Occipital lobe (tissue), 2 donors: ENCODE results near the gene LOXL4. TPM values are rescaled to one million over a fixed set of nuclear protein-coding genes. Genes with fewer than 3 reads are reported as not detected.

Experiments
- DNase-seq: peaks from one replicate; lab custom pipeline; 2025; lab: John Stamatoyannopoulos, UW
- total RNA-seq: library from RNA; depleted of rRNA; stranded (reverse); fragments of >200 nt; gene quantifications from one replicate; pipeline ENCODE4 v1.2.3, GENCODE V29; 2014

LOXL4 gene
- total RNA-seq, 1 donor from 2014 or later, result 0.47 TPM

DNA sequence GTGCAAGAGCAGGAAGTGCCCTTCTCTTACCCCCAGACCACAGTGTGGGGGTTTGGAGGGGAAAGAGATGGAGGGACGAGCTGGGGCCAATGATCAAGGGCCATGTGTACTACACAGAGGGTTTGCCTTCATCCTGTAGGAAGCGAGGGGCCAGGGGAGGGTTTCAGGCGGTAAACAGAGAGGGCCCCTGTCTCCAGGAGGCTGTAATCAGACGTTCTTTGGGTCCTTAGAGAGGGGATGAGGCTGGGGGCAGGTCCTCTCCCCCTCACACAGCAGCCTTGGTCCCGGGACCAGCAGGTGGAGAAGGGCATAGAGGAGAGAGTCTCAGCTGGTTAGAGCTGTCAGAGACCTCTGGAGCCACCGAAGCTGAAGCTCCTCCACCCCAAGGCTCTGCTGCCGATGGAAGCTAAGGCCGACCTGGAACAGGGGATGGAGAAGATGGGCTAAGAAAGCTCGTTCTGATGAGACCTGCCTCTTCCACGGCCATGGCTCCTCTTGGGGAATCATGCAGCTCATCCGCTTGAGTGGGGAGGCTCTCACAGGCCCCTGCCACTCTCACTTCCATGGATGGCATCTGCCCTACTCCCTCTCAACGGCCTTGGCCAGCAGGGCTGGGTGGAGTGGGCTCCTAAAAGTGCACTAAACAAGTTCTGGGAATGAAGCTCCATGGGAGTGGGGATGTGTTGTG is 3.5 kb downstream of the LOXL4 start:
- DNase-seq, result no peak

DNA sequence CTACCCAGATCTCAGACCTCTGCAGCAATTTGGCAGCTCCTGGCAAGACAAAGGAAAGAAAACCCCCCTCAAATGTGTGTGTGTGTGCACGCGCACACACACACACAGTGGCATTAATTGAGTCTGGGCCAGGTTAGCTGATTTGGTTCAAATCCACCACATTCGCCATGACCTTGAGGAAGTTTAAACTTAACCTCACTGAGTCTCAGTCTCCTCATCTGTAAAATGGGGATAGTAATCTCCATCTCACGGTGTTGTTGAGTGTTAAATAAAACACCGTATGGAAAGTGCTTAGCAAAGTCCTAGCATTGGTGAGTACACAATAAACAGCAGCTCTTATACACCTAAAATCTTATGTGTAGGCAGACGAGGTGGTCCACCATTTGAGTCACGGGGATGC is 4.9 kb downstream of the LOXL4 start:
- no peak for DNase-seq

DNA sequence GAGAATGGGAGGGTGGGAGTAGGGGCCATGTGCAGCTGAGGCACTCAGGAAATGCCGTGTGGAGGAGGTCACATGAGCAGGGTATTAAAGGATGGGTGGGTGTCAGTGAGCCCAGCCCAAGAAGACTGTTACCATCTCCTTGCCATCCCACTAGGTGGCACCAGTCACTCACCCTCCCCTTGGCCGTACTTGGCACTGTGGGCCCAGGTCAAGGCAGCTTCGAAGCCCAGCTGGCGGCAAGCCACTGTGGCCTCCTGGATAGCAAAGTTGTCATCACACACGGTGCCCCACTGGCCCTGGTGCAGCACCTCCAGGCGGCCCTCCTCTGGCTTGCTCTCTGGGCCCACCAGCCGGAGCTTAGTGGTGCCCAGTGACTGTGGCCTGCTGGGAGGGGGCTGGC is 5.4 kb downstream of the LOXL4 start:
- no peak for DNase-seq

GRCh38 chr10:98261436-98262277 is 6.3 kb downstream of the LOXL4 start:
- no peak for DNase-seq

GRCh38 chr10:98260752-98261151 is 7.2 kb downstream of the LOXL4 start:
- DNase-seq, result no peak

DNA sequence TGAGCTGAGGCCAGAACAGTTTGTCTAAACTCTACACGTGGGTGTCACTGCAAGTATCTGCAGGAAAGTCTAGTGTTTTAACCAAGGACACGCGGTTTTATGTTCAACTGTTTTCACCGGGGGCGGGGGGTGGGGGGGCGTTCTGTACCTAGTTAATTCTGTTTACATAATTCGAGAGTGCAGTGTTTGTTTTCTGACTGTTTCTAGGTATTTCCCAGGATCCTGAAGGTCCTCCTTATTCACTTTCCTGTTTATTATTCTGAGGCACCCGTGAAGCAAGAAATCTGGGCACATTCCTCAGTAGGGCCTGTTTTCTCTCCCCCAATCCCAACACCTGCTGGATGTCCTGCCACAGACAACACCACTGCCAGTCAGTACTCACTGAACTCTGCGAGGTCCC is 7.6 kb downstream of the LOXL4 start:
- no peak for DNase-seq

DNA sequence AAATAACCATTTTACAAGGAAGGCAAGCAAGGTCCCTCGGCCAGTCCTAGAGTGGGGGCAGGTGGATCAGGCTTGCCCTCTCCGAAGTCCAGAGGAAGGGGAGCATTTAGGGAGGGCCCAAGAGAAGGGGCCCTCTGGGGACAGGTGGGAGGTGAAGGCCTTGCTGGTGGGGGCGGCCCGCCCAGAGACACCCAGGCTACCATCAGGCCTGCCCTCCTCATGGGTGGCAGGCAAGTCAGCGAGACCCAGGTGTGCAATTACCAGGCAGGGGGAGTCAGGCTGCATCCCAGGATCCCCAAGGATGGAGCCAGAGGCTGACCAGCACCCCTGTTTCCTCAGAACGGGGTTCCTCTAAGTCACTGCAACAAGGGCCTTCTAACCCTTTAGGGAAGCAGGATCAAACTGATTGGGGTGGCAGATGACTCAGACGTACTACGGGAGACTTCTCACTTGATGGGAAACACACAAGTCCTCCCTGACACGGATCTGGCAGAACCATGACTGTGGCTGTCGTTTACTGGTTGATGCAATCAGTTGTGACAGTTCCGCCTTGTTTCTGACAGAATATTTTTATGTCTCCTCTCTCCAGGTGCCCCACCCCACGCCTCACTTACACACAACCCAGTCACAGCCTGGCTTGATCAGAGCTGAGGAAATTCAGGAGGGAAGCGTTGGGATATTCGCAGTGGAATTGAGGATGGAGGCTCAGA is 8.2 kb downstream of the LOXL4 start:
- DNase-seq, result no peak

DNA sequence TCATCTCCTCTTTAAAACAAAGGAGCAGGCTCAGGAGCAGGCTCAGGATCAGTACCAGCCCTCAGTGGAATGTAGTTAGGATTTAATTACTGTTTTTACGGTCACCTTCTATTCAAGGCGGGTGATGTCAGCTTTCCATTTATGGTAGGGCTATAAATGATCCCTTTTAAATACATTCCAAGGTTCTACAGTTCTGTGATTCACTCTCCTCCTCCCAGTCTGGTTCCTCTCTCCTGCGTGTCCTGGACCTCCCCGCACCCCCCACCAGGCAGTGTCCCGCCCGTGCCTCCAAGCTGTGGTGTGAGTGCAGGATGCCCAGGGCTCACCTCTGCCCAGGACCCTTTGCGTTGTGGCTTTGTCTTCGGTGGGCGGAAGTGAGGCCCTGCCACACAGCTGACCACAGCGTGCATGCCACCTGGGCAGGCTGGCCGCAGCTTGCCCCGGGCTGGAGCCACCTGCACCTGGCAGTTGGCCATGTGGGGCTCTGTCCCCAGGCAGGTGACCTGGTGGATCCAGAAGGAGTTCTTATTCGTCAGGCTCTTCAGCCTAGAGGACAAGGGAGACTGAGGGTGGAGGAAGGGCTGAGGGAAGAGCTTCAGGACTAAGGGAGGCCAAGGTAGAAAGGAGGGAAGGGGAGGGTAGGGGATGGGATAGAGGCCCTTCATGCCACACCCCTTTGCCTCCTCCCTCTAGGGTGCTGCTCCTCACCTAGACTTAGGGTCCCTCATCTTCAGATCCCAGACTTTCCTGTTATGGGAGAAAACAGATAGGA is 9.1 kb downstream of the LOXL4 start:
- no peak for DNase-seq

- DNase-seq, result no peak
Observed at GRCh38 chr10:98257961-98258360, 10.0 kb downstream of the LOXL4 start.

DNA sequence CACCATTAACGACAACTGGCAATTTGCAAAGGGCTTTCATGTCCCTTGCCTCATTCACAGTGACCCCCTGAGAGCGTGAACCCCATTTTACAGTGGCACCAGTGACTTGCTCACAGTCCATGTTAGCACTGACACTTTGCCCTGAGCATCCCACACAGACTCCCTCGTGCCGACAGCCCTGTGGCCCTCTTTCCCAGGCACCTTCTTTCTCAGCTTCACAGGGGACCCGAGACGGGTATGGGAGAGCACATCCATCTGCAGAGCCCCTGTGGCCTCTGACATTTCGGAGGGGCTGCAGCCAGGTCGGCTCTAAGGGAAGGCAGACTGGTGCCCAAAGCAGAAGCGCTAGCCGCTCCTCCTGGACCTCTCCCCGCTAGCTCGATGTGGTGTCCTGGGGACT is 10.8 kb downstream of the LOXL4 start:
- no peak for DNase-seq

GRCh38 chr10:98256692-98257091 is 11.3 kb downstream of the LOXL4 start:
- DNase-seq, result no peak

GRCh38 chr10:98255146-98255877 is 12.7 kb downstream of the LOXL4 start:
- no peak for DNase-seq

- DNase-seq, result no peak
Observed at GRCh38 chr10:98254234-98254974, 13.6 kb downstream of the LOXL4 start.

DNA sequence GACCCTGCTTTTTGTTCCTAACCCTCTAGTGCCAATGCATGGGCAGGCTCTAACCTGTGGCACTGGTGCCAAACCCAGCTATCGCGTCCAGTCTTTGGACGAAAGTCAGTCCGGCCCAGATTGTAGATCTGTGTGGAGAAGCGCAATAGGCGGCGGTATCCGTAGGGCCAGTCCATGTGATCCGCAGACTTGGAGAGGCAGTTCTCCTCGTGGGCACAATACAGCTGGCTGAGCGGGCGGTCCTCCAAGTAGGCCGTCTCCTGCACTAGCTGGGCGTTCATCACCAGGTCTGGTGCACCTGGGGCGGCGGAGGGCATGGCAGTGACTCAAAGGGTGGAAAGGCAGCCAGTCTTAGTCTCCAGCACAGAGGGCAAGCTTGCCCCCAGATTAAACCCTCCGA is 14.5 kb downstream of the LOXL4 start:
- no peak for DNase-seq

DNA sequence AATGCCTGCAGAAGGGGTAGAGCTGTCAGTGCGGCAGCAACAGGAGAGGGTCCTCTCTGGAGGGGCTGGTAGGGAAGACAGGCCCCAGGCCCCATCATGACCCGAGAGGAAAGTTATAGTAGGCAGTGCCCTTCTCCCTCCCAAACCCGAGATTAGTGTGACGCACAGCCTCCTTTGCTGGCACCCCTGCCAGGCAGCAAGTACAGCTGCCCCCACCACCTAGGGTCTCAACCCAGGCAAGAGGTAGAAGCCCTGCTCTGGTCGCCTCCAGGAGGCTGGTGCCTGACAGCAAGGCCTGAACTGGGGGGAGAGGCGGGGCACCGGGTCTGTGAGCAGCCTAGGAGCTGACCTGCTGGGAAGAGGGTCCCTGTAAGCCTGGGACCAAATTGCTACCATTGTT is 15.5 kb downstream of the LOXL4 start:
- no peak for DNase-seq

GRCh38 chr10:98251399-98251798 is 16.6 kb downstream of the LOXL4 start:
- no peak for DNase-seq

DNA sequence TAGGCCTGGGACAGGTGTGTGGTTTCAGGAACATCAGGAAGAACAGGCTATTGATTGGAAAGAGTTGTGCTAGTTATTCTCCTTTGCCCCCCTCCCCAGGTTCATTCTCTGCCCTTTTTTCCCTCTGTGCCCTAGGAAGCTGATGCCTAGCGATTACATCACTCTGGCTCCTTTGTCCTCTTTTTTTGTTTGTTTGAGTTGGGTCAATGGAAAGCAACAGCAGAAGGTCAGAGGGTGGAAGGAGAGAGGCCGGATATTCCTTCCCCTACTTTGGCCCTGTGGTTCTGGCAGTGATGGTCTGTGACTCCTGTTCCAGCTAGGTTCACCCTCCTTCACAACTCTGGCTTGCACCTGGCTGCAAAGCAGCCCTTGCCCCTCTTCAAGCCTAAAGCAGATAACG is 18.9 kb downstream of the LOXL4 start:
- no peak for DNase-seq

GRCh38 chr10:98248018-98248417 is 20.0 kb downstream of the LOXL4 start:
- no peak for DNase-seq

DNA sequence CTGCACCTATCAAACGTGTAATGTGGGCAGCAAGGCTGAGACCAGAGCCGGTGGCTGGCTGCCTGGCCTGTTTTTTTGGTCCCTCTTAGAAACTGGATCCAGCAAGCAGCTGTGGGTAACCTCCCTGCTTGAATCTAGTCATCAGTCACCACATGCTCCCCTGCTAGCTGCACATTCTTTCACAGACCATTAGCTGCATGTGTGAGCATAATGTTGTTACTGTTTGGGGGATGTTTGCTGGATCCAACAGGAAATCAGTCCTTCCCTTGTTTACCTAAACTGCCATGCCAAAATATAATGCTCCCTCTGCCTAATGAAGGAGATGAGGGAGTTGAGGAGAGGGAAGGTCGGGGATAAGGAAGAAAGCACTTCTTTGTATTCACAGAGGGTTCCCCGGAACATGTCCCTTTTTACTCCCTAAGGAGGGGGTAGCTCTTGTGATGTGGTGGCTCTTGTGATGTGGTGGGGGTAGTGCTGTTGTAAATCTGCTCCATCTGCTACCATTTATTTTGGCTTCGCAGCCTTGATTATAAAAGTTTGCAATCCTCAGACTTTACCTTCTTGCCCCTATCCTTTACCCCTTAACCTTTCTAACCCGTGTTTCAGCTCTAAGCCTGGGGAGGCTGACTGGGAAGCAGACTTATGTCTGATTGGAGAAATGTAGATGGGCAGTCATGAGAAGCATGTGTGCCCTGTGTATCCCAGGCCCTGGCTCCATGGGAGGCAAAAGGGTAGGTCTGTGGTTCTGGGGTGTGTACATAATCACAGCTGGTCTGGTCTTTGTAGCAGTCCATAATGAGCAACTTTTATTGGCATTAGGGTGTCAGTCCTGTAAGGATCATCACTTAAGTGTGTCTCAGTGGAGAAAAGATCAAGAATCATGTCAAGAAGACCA is 20.8 kb downstream of the LOXL4 start:
- no peak for DNase-seq
